ENCODE results near the gene ASTN1. TPM values are rescaled to one million over a fixed set of nuclear protein-coding genes. Genes with fewer than 3 reads are reported as not detected.

ASTN1 gene
- total RNA-seq, 1 experiment from 2014 or later = not detected

DNA sequence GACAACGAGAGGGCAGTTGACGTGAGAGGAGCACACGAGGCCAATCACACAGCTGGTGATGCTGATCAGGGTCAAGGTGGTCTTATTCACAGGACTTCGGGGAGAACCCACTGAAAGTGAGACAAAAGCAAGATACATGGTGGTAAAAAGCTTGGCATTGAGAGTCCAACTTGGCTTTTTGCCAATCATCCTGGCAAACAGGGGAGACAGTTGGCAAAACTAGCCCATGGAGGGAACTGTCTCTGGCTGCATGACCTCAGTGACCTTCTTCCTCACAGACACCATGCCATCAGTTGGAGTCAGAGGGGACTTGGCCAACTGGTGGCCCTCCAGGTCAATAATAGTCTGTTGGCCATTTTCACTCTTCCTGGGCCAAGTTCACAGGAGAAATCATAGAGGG, 139.9 kb downstream of the ASTN1 start:
- no peak for DNase-seq
- no peaks in the 10 kb centered on the region for H3K27me3 ChIP-seq

DNA sequence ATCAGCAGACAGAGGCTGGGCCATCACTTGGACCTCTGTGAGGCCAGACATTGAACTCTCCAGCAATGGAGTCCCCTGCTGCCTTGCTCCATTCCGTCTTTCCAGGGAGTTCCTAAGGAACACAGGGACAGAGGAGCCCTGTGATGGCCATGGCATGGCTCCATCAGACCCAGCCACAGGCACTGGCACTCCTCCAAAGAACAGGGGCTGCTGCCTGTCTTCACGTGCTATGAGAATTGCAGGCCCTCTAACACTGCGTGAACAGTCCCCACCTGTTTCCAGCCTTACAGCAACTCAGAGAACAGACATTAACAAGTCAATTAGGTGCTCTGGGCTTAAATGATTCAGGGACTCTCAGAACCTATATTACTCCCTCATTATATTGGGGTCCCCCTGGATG, 140.8 kb downstream of the ASTN1 start:
- DNase-seq = no peak
- H3K36me3 ChIP-seq = no peaks in the 10 kb centered on the region
- no peaks in the 10 kb centered on the region for H3K9me3 ChIP-seq
- no peak overlapping the region for H3K4me3 ChIP-seq
- no peaks in the 10 kb centered on the region for H3K27me3 ChIP-seq

More for the DNA sequence above, 139.9 kb downstream of the ASTN1 start:
- Histone ChIP-seq H3K4me3 (no peak overlapping the region), H3K36me3 (no peaks in the 10 kb centered on the region), H3K9me3 (no peaks in the 10 kb centered on the region)

DNA sequence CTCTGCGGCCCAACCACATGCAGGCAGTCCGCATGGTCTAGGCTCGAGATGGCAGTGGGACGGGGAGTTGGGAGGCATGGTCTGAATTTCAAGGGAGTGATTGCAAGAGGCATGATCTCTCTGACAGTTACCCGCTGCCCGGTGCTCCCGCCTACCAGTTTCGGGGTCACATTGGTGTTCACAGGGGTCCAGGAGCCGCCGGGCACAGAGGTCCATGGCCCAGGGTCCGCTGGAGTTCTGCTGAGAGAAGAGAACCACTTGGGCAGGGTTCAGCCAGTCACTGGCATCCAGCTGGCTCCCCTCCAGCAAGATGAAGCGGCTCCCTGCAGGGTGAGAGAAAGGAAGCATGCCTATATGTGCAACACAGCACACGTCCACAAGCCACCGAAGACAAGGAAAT, 141.3 kb downstream of the ASTN1 start:
- Histone ChIP-seq H3K27me3 (no peaks in the 10 kb centered on the region), H3K9me3 (no peaks in the 10 kb centered on the region), H3K4me3 (no peak overlapping the region), H3K36me3 (no peaks in the 10 kb centered on the region)
- DNase-seq = no peak

DNA sequence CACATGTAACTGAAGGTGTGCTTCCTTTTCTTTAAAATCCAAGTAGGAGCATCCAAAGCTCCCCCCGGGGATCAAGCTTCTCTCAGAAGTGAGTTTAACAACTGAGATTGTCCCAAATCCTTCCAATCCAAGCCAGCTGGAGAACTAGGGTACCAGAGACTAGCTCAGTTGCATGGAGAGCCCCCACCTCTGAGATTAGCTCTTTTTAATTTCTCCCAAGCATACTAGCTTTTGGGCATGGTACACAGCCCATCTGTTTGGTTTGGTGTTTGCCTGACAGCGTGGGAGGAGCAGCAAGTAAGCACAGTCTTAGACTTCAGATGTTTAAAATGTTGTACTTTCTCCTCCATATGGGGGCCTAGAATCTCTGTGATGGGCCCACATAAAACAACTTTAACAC, 142.8 kb downstream of the ASTN1 start:
- Histone ChIP-seq H3K27me3 (no peaks in the 10 kb centered on the region), H3K36me3 (no peaks in the 10 kb centered on the region), H3K9me3 (no peaks in the 10 kb centered on the region), H3K4me3 (no peak overlapping the region)
- DNase-seq = no peak

DNA sequence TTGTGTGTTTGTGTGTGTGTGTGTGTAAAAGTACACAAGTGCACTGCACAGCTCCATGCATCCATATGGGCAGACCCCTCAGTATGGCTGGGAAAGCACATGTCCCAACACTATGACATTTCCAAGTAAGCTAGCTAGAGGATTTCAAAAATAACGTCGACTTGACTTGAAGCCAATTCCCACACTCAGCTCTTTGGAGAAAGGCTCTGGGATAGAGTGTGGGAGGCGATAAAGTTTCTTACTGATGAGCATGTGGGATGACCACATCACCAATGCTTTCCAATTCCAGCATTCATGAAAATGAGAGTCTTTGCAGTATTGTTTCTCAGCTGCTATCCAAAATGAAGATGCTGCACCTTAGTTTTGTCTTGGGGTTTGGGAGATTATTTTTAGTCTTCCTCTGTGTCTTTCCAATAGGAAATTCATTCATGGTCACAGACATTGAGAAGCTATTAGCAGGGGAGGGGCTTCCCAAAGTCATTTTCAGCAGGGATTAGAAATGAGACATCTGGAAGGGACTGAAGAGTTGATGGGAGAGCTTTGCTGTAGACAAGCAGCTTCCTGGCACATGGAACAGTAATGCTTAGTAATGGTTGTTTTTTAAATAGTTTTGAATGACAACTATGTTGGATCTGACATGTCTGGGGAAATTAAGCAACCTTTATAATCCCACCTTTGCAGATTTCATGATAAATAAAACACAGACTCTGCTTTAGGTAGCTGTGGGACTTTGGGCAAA, 143.5 kb downstream of the ASTN1 start:
- no peak for DNase-seq
- H3K27me3 ChIP-seq = no peaks in the 10 kb centered on the region
- no peaks in the 10 kb centered on the region for H3K9me3 ChIP-seq
- H3K4me3 ChIP-seq = no peak overlapping the region
- no peaks in the 10 kb centered on the region for H3K36me3 ChIP-seq

DNA sequence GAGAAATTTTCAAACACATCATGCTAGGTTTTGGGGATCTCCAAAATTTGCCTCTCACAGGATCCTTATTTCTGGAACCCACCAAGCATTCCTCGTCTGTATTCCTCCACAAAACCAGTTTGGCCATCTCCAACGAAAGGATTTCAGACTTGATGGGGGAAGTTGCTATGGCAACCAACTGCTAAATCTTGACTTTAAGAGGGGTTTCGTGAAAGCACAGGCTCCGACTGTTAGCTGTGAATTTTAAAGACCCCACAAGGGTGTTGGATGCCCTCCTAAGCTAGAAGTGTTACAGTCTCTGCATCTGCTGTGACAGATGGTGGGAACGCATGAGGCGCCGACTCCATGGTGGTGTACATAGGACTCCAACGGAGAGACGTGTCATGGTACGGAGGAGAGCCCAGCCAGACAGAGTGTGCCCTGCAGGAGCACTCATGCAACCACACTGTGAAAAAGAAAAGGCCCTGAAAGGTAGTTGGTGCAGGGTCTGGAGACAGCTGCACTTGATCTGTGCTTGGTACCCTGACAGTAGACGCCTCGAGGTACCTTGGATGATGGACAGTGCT, 147.1 kb downstream of the ASTN1 start:
- no peaks in the 10 kb centered on the region; the same call in 1 of the 2 replicates for H3K27me3 ChIP-seq
- H3K36me3 ChIP-seq = no peaks in the 10 kb centered on the region
- no peak for DNase-seq
- H3K4me3 ChIP-seq = no peak overlapping the region
- no peaks in the 10 kb centered on the region for H3K9me3 ChIP-seq

GRCh38 chr1:177014325-177014724, 150.2 kb downstream of the ASTN1 start:
- Histone ChIP-seq H3K27me3 (no peaks in the 10 kb centered on the region; the same call in 1 of the 2 replicates), H3K4me3 (no peak overlapping the region), H3K36me3 (no peaks in the 10 kb centered on the region), H3K9me3 (no peaks in the 10 kb centered on the region)
- DNase-seq = no peak

GRCh38 chr1:177012342-177012925, 152.1 kb downstream of the ASTN1 start:
- no peaks in the 10 kb centered on the region for H3K36me3 ChIP-seq
- no peaks in the 10 kb centered on the region; the same call in 1 of the 2 replicates for H3K27me3 ChIP-seq
- no peak overlapping the region for H3K4me3 ChIP-seq
- no peak for DNase-seq
- no peaks in the 10 kb centered on the region for H3K9me3 ChIP-seq

GRCh38 chr1:177011508-177011907, 153.0 kb downstream of the ASTN1 start:
- no peaks in the 10 kb centered on the region; the same call in 1 of the 2 replicates for H3K27me3 ChIP-seq
- no peaks in the 10 kb centered on the region for H3K9me3 ChIP-seq
- no peak for DNase-seq

DNA sequence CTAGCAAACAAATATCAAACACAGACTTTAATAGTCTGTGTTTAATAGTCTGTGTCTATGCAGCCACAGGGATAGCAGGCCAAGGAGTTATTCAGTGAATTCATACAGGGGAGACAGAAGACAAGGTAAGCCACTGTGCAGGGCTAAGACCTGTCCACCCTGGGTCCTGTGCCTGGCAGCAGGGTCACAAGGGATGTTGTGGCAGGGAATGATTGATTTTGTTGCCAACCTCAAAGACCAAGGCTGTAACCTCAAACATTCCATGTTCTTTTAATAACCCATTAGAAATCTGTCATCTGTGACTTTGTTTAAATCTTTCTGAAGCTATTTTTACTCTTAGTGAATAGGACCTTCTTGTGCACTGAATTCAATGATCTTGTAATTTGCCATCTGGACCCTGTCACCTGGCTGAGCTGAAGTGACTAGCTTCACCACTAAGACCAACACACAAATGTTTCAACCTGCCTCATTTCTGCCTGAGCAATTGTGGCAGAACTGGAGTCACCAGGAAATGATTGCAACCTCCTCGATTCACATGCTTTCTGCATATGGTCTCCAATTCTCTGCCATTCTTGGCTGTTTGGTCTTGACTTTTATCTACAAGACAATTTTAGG, 154.2 kb downstream of the ASTN1 start:
- Histone ChIP-seq H3K27me3 (0 out of 2 replicates have a peak, but pooled peaks cover 2% of the 10 kb centered on the region), H3K36me3 (no peaks in the 10 kb centered on the region), H3K4me3 (no peak overlapping the region), H3K9me3 (no peaks in the 10 kb centered on the region)
- DNase-seq = no peak

More at GRCh38 chr1:177011508-177011907, 153.0 kb downstream of the ASTN1 start:
- no peaks in the 10 kb centered on the region for H3K36me3 ChIP-seq
- no peak overlapping the region for H3K4me3 ChIP-seq

GRCh38 chr1:177008653-177009052, 155.9 kb downstream of the ASTN1 start:
- Histone ChIP-seq H3K4me3 (no peak overlapping the region), H3K27me3 (0 out of 2 replicates have a peak, but pooled peaks cover 2% of the 10 kb centered on the region), H3K9me3 (no peaks in the 10 kb centered on the region), H3K36me3 (no peaks in the 10 kb centered on the region)
- DNase-seq = no peak

GRCh38 chr1:177007437-177008161, 156.9 kb downstream of the ASTN1 start:
- H3K36me3 ChIP-seq = no peaks in the 10 kb centered on the region
- H3K4me3 ChIP-seq = no peak overlapping the region
- H3K9me3 ChIP-seq = no peaks in the 10 kb centered on the region
- DNase-seq = no peak
- 0 out of 2 replicates have a peak, but pooled peaks cover 2% of the 10 kb centered on the region for H3K27me3 ChIP-seq

DNA sequence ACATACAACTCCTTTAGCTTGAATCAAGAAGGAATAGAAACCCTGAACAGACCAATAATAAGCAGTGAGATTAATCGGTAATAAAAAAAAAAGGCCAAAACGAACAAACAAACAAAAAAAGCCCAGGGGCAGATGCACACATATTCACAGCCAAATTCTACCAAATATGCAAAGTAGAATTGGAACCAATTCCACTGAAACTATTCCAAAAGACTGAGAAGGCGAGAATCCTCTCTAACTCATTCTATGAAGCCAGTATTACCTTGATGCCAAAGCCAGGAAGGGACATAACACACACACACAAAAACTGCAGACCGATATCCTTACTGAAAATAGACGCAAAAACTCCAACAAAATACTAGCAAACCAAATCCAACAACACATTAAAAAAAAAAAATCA, 161.6 kb downstream of the ASTN1 start:
- Histone ChIP-seq H3K36me3 (no peaks in the 10 kb centered on the region), H3K27me3 (0 out of 2 replicates have a peak, but pooled peaks cover 7% of the 10 kb centered on the region), H3K9me3 (no peaks in the 10 kb centered on the region), H3K4me3 (no peak overlapping the region)
- no peak for DNase-seq

DNA sequence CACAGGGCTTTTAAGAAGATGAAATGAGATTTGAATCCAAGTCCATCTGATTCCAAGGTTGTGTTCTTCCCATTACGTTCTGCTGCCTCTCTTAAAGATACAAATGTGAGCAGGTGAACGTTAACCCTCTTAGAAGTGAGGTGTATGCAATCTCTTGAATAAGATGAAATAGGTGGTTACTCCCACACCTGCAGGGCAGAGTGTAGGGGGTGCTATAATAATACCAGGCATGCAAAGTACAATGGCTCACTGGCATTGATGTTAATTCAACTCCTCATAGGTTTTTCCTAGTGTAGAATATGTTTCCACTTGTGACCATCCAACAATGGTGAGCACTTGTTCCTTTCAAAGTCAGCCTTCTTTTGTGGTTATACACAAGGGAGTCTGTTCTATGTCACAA, 163.0 kb downstream of the ASTN1 start:
- Histone ChIP-seq H3K27me3 (0 out of 2 replicates have a peak, but pooled peaks cover 7% of the 10 kb centered on the region), H3K9me3 (no peaks in the 10 kb centered on the region)
- DNase-seq = no peak

GRCh38 chr1:176998183-176998795, 166.2 kb downstream of the ASTN1 start:
- Histone ChIP-seq H3K9me3 (no peaks in the 10 kb centered on the region), H3K27me3 (0 out of 2 replicates have a peak, but pooled peaks cover 5% of the 10 kb centered on the region), H3K36me3 (no peaks in the 10 kb centered on the region), H3K4me3 (no peak overlapping the region)
- no peak for DNase-seq

More for the DNA sequence above, 163.0 kb downstream of the ASTN1 start:
- H3K36me3 ChIP-seq = no peaks in the 10 kb centered on the region
- H3K4me3 ChIP-seq = no peak overlapping the region

- Histone ChIP-seq H3K9me3 (no peaks in the 10 kb centered on the region), H3K27me3 (0 out of 2 replicates have a peak, but pooled peaks cover 5% of the 10 kb centered on the region), H3K4me3 (no peak overlapping the region), H3K36me3 (no peaks in the 10 kb centered on the region)
- DNase-seq = no peak
These were observed 167.9 kb downstream of the ASTN1 start for GRCh38 chr1:176996456-176997090.
